T-helper 2 cell (primary cell): ENCODE data around the gene KRCC1.
"Not testable (repeated sequence)": the region's sequence is repeated elsewhere in the genome, so short reads cannot be mapped to it uniquely, and the experiment has no call there.

Experiments used
- DNase-seq, 5 experiments: peaks; one replicate each; pipeline versions ENCODE4 v3.0.0 to v3.0.0-alpha.2; 2012 to 2022

Gene KRCC1

GRCh38 chr2:87996570-87996969 is 59.0 kb downstream of the KRCC1 start:
- DNase-seq: no peak

- no peak for DNase-seq
Observed at GRCh38 chr2:87995756-87996155, 59.8 kb downstream of the KRCC1 start.

GRCh38 chr2:87994304-87994850 is 61.2 kb downstream of the KRCC1 start:
- DNase-seq: not testable (repeated sequence)

- not testable (repeated sequence) for DNase-seq
Observed at GRCh38 chr2:87992569-87992968, 63.0 kb downstream of the KRCC1 start.

- not testable (repeated sequence) for DNase-seq
Observed at GRCh38 chr2:87987473-87987872, 68.1 kb downstream of the KRCC1 start.

GRCh38 chr2:87985902-87986301 is 69.7 kb downstream of the KRCC1 start:
- DNase-seq: not testable (repeated sequence)

GRCh38 chr2:87981182-87981581 is 74.4 kb downstream of the KRCC1 start:
- not testable (repeated sequence) for DNase-seq
